Hepatocyte (in vitro differentiated cells): ENCODE data around the gene APEX2. TPM values are rescaled to one million over a fixed set of nuclear protein-coding genes. Genes with fewer than 3 reads are reported as not detected.

Experiments
- DNase-seq: peaks from one replicate; pipeline ENCODE4 v3.0.0-alpha.2; 2016; ENCODE audit warnings: low spot score
- H2AFZ ChIP-seq: fragments of 200-600 bp; sonication (generic); 2 replicates; pipeline ENCODE4 v1.6.0; 2016; ENCODE audit warnings: antibody characterized with exemption, mild to moderate bottlenecking
- H3K27ac ChIP-seq: fragments of 200-600 bp; sonication (generic); 2 replicates; pipeline ENCODE4 v1.5.1; 2016; ENCODE audit warnings: mild to moderate bottlenecking
- H3K27me3 ChIP-seq: fragments of 200-600 bp; sonication (generic); 2 replicates; pipeline ENCODE4 v1.6.1; 2016
- H3K36me3 ChIP-seq: fragments of 200-600 bp; sonication (generic); replicated peaks from 2 replicates; pipeline ENCODE4 v1.5.1; 2016; ENCODE audit warnings: low read depth; ENCODE audit not compliant: insufficient read depth
- H3K4me1 ChIP-seq: fragments of 200-600 bp; sonication (generic); 2 replicates; pipeline ENCODE4 v1.5.1; 2016; ENCODE audit warnings: mild to moderate bottlenecking, moderate library complexity; ENCODE audit not compliant: insufficient read depth
- H3K4me2 ChIP-seq: fragments of 200-600 bp; sonication (generic); 2 replicates; pipeline ENCODE4 v1.6.0; 2016
- H3K4me3 ChIP-seq: fragments of 200-600 bp; sonication (generic); 2 replicates; pipeline ENCODE4 v1.5.1; 2016; ENCODE audit warnings: mild to moderate bottlenecking
- H3K79me2 ChIP-seq: fragments of 200-600 bp; sonication (generic); 2 replicates; pipeline ENCODE4 v1.6.0; 2017; ENCODE audit warnings: mild to moderate bottlenecking
- H3K9me2 ChIP-seq: fragments of 200-600 bp; sonication (generic); replicated peaks from 2 replicates; pipeline ENCODE4 v1.6.0; 2017; ENCODE audit warnings: mild to moderate bottlenecking; ENCODE audit not compliant: insufficient read depth
- H3K9me3 ChIP-seq: fragments of 200-600 bp; sonication (generic); 2 replicates; pipeline ENCODE4 v1.5.1; 2016; ENCODE audit warnings: low read depth, mild to moderate bottlenecking
- H4K20me1 ChIP-seq: fragments of 200-600 bp; sonication (generic); 2 replicates; pipeline ENCODE4 v1.6.0; 2016; ENCODE audit warnings: mild to moderate bottlenecking; ENCODE audit not compliant: insufficient read depth, poor library complexity, severe bottlenecking
- EZH2 ChIP-seq: fragments of 200-600 bp; sonication (generic); IDR thresholded peaks from 2 replicates; pipeline ENCODE4 v1.6.1; 2016; ENCODE audit warnings: antibody characterized with exemption, mild to moderate bottlenecking, borderline replicate concordance
- EZH2phosphoT487 ChIP-seq: fragments of 200-600 bp; sonication (generic); IDR thresholded peaks from one replicate; pipeline ENCODE4 v1.6.1; 2018; ENCODE audit warnings: antibody characterized with exemption, mild to moderate bottlenecking, low read depth, moderate library complexity; ENCODE audit not compliant: unreplicated experiment, severe bottlenecking
- WGBS: methylation state at CpG from one replicate; pipeline ENCODE4 v1.1.6; 2016; ENCODE audit warnings: low lambda C conversion rate; ENCODE audit errors: missing lambda C conversion rate; 5-methylcytosine and 5-hydroxymethylcytosine counted together
- polyA plus RNA-seq: library from polyadenylated mRNA; unstranded; fragments of >200 nt; fragmentation: Nextera tagmentation; extraction: Ambion mirVana; gene quantifications from 2 replicates; pipeline ENCODE4 v1.2.1, GENCODE V29; 2016
- total RNA-seq: library from RNA; depleted of rRNA; stranded (reverse); fragments of >200 nt; gene quantifications from 2 replicates; pipeline ENCODE4 v1.2.3, GENCODE V29; 2014
- TF ChIP-seq, protein P1 (sequence below): fragments of 200-600 bp; sonication (generic); IDR thresholded peaks from 2 replicates; pipeline ENCODE4 v1.5.1; 2016; ENCODE audit warnings: antibody characterized with exemption, mild to moderate bottlenecking; ENCODE audit not compliant: poor library complexity

APEX2 gene
- total and polyA plus RNA-seq, 2 experiments from 2014 or later, result 13.8 to 19.1 TPM

DNA sequence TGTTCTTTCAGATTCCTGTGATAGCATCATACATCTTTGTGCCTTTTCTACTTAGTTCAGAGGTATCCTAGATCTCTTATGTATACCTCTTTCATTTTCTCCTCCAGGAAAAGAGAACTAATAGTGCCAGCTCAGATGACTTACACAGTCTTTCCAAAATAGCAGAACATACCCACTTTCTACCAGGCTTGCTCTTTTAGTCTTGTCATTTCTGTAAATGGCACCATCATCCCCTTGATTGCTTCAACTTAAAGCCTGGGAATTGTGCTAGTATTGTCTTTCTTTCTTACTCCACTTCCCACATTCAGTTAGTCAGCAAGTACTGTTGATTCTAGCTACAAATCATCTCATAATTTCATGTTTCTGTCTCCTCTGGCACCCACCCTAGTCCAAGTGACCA, 5.1 kb downstream of the APEX2 start:
- no peak overlapping the region for H3K4me2 ChIP-seq
- no peaks in the 10 kb centered on the region for H4K20me1 ChIP-seq
- H3K27ac ChIP-seq, result no peak overlapping the region
- no peak for TF ChIP-seq EZH2phosphoT487
- TF ChIP-seq, protein P1, sequence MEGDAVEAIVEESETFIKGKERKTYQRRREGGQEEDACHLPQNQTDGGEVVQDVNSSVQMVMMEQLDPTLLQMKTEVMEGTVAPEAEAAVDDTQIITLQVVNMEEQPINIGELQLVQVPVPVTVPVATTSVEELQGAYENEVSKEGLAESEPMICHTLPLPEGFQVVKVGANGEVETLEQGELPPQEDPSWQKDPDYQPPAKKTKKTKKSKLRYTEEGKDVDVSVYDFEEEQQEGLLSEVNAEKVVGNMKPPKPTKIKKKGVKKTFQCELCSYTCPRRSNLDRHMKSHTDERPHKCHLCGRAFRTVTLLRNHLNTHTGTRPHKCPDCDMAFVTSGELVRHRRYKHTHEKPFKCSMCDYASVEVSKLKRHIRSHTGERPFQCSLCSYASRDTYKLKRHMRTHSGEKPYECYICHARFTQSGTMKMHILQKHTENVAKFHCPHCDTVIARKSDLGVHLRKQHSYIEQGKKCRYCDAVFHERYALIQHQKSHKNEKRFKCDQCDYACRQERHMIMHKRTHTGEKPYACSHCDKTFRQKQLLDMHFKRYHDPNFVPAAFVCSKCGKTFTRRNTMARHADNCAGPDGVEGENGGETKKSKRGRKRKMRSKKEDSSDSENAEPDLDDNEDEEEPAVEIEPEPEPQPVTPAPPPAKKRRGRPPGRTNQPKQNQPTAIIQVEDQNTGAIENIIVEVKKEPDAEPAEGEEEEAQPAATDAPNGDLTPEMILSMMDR, result no peak
- TF ChIP-seq EZH2, result no peak
- H3K4me3 ChIP-seq, result no peak overlapping the region
- H3K9me3 ChIP-seq, result no peaks in the 10 kb centered on the region
- H3K79me2 ChIP-seq, result peaks cover 14% of the 10 kb centered on the region
- H3K9me2 ChIP-seq, result no peaks in the 10 kb centered on the region
- H2AFZ ChIP-seq, result no peak overlapping the region
- H3K4me1 ChIP-seq, result peaks cover 10% of the 10 kb centered on the region
- no peaks in the 10 kb centered on the region for H3K27me3 ChIP-seq
- no peaks in the 10 kb centered on the region for H3K36me3 ChIP-seq
- no peak for DNase-seq

DNA sequence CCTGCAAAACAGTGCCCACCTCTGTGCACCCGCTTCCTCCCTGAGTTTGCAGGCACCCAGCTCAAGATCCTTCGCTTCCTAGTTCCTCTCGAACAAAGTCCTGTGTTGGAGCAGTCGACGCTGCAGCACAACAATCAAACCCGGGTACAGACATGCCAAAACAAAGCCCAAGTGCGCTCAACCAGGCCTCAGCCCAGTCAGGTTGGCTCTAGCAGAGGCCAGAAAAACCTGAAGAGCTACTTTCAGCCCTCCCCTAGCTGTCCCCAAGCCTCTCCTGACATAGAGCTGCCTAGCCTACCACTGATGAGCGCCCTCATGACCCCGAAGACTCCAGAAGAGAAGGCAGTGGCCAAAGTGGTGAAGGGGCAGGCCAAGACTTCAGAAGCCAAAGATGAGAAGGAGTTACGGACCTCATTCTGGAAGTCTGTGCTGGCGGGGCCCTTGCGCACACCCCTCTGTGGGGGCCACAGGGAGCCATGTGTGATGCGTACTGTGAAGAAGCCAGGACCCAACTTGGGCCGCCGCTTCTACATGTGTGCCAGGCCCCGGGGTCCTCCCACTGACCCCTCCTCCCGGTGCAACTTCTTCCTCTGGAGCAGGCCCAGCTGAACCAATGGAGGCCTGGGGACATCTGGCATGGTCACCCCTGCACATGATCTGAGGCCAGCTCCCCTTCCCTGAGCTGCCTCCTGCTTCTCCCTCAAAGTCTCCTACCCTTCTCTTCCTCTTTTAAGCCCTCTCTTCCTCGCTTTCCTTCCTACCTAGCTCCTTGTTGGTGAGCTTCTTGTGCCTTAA, 6.9 kb downstream of the APEX2 start:
- H3K27me3 ChIP-seq, result no peaks in the 10 kb centered on the region

DNA sequence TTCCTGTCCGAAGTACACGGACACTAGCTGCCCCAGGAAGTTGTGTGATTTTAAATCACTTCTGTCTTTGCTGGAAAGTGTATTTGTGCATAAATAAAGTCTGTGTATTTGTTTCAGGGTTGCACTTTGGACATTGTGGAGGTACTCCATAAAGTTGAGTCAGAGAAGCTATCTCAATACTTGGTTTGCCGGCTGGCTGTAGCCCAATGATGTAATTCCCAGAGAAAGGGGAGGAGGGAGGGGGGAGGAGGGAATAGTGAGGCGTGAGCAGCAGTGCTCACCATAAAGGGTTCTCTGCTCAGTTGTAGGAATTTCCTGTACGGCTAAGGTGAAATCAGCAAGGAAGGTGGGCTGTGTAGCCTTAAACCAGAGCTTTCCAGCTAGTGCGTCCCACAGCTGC, 7.5 kb downstream of the APEX2 start:
- no peaks in the 10 kb centered on the region for H4K20me1 ChIP-seq
- H3K36me3 ChIP-seq, result no peaks in the 10 kb centered on the region
- H3K9me3 ChIP-seq, result no peaks in the 10 kb centered on the region
- H3K4me1 ChIP-seq, result peaks cover 10% of the 10 kb centered on the region
- no peak for TF ChIP-seq EZH2
- no peak for TF ChIP-seq EZH2phosphoT487
- TF ChIP-seq, protein P1, result no peak
- H3K79me2 ChIP-seq, result no peaks in the 10 kb centered on the region
- WGBS, result 69% methylated on average over 6 of the region's 6 CpGs
- H3K4me3 ChIP-seq, result no peak overlapping the region
- no peak overlapping the region for H2AFZ ChIP-seq
- peak; percentile 75 for DNase-seq
- no peak overlapping the region for H3K4me2 ChIP-seq
- H3K27ac ChIP-seq, result peak overlapping the region; percentile 88
- H3K27me3 ChIP-seq, result no peaks in the 10 kb centered on the region
- H3K9me2 ChIP-seq, result no peaks in the 10 kb centered on the region

More for the DNA sequence above, 6.9 kb downstream of the APEX2 start:
- peaks cover 10% of the 10 kb centered on the region for H3K4me1 ChIP-seq
- 86% methylated on average over 18 of the region's 18 CpGs for WGBS
- no peaks in the 10 kb centered on the region for H3K9me2 ChIP-seq
- H3K79me2 ChIP-seq, result no peaks in the 10 kb centered on the region
- peak; percentile 9 for DNase-seq
- H3K9me3 ChIP-seq, result no peaks in the 10 kb centered on the region
- H3K4me3 ChIP-seq, result no peak overlapping the region
- H2AFZ ChIP-seq, result no peak overlapping the region
- H3K27ac ChIP-seq, result peak overlapping the region; percentile 86
- no peaks in the 10 kb centered on the region for H4K20me1 ChIP-seq
- TF ChIP-seq, protein P1, result no peak
- H3K4me2 ChIP-seq, result peak overlapping the region; percentile 12
- H3K36me3 ChIP-seq, result no peaks in the 10 kb centered on the region
